ENCODE measurements around the gene PI4KA.

DNA sequence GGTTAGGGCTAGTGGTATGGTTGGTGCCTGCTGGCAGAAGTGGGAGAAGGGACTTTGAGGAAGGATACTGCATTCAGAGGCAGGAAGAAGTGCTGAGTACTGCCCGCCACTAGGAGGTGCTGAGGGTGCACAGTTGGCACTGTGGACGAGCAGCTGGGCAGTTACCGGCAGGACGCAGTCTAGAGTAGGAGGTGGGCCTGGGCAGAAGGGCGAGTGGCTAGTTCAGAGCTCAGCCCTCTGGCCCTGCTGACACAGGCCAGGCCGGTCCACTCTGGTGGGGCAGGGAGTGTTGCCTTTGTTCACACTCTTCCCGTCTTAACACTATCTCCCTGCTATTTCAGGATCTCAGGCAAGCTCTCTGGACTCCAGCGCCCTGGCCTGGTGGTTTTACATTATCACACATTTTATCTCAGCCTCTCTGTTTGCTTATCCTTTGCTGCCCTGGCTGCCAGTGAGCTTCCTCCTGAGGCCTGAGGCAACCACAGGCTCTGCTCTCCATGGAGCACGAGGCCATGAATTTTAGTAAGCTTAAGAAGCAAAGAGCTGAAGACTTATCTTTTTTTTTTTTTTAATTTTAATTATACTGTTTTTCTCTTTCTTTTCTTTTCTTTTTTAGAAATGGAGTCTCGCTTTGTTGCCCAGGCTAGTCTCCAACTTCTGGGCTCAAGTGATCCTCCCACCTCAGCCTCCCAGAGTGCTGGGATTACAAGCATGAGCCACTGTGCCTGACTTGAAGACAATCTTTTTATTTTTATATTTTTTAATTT is 27.1 kb upstream of the PI4KA start:
- TF ChIP-seq POLR2A (IDR thresholded peaks at IDR 0.05; ENCODE audit: low read length) = no peak
- no peak for TF ChIP-seq GATA1 (IDR thresholded peaks at IDR 0.05; ENCODE audit: low read depth, low read length)
